GM12864 (cell line): ENCODE data around the gene LPP.

ENCODE experiments used
- DNase-seq: peaks from one replicate; pipeline ENCODE4 v3.0.0-alpha.2; 2011; ENCODE audit warnings: low read depth
- H3K4me3 ChIP-seq: 2 replicates; pipeline ENCODE4 v1.5.1; 2011; ENCODE audit warnings: mild to moderate bottlenecking, low read depth, low read length, control low read depth
- CTCF ChIP-seq: IDR thresholded peaks from 2 replicates; pipeline ENCODE4 v1.5.1; 2011; ENCODE audit warnings: low read depth, mild to moderate bottlenecking, moderate library complexity, low read length, control low read depth, inconsistent platforms; ENCODE audit errors: missing control alignments

LPP gene

GRCh38 chr3:188338086-188338485 lies 184.1 kb downstream of the LPP start:
- no peak for DNase-seq
- H3K4me3 ChIP-seq, result no peak overlapping the region
- no peak for TF ChIP-seq CTCF

GRCh38 chr3:188339410-188340295 lies 185.7 kb downstream of the LPP start:
- H3K4me3 ChIP-seq, result no peak overlapping the region
- no peak for TF ChIP-seq CTCF
- no peak for DNase-seq

- no peak for DNase-seq
- no peak overlapping the region for H3K4me3 ChIP-seq
- no peak for TF ChIP-seq CTCF
These were observed 187.5 kb downstream of the LPP start for GRCh38 chr3:188341501-188341900.

- no peak for TF ChIP-seq CTCF
- no peak for DNase-seq
- no peak overlapping the region for H3K4me3 ChIP-seq
These were observed 189.2 kb downstream of the LPP start for GRCh38 chr3:188342991-188343732.

GRCh38 chr3:188343894-188344293 lies 189.9 kb downstream of the LPP start:
- TF ChIP-seq CTCF, result no peak
- DNase-seq, result no peak
- no peak overlapping the region for H3K4me3 ChIP-seq

- no peak for DNase-seq
- no peak for TF ChIP-seq CTCF
- H3K4me3 ChIP-seq, result no peak overlapping the region
These were observed 191.3 kb downstream of the LPP start for GRCh38 chr3:188345223-188345622.
